ENCODE measurements around the gene LRBA. TPM values are rescaled to one million over a fixed set of nuclear protein-coding genes. Genes with fewer than 3 reads are reported as not detected.
"Not testable (repeated sequence)": the region's sequence is repeated elsewhere in the genome, so short reads cannot be mapped to it uniquely, and the experiment has no call there.

The LRBA gene
- total and polyA plus RNA-seq, 2 donors (not counting 1 experiment from before 2014, with no cell fraction given), result 16.4 to 36.7 TPM

GRCh38 chr4:150541681-150542080, 473.4 kb downstream of the LRBA start:
- Histone ChIP-seq H2AFZ (ENCODE audit: low read length) (no peak overlapping the region), H3K36me3 (ENCODE audit: control insufficient read depth, insufficient read depth, low read length) (no peaks in the 10 kb centered on the region), H3K9me3 (ENCODE audit: control insufficient read depth, insufficient read depth, low read depth, low read length) (no peaks in the 10 kb centered on the region), H3K4me2 (ENCODE audit: extremely low read depth, insufficient read depth, low read length) (no peak overlapping the region), H3K4me1 (ENCODE audit: control insufficient read depth, extremely low read depth, insufficient read depth, low read length) (no peaks in the 10 kb centered on the region), H3K4me3 (replicated peaks in 1 of 4; ENCODE audit: control extremely low read depth in 1 of 4, insufficient read depth in 1 of 4, low read depth in 3 of 4, low read length in 4 of 4) (no peak overlapping the region), H3K9ac (ENCODE audit: insufficient read depth, low read length) (no peak overlapping the region), H3K27ac (ENCODE audit: insufficient read depth, low read length) (no peak overlapping the region), H3K79me2 (ENCODE audit: control insufficient read depth, insufficient read depth, low read length) (no peaks in the 10 kb centered on the region), H3K27me3 (ENCODE audit: control insufficient read depth, insufficient read depth, low read length) (no peaks in the 10 kb centered on the region), H4K20me1 (ENCODE audit: control insufficient read depth, extremely low read depth, insufficient read depth, low read length) (no peaks in the 10 kb centered on the region)
- DNase-seq (ENCODE audit: low read depth in 2 of 2), result no peak
- TF ChIP-seq CTCF (conservative IDR thresholded peaks at IDR 0.05 in 1 of 2, IDR thresholded peaks at IDR 0.05 in 1 of 2; ENCODE audit: low read depth in 1 of 2, low read length in 2 of 2), result no peak
- TF ChIP-seq EZH2 (IDR thresholded peaks at IDR 0.05; ENCODE audit: low read length, missing control alignments), result no peak

GRCh38 chr4:150540959-150541360, 474.1 kb downstream of the LRBA start:
- no peaks in the 10 kb centered on the region for H3K4me1 ChIP-seq (ENCODE audit: control insufficient read depth, extremely low read depth, insufficient read depth, low read length)
- H3K27ac ChIP-seq (ENCODE audit: insufficient read depth, low read length), result no peak overlapping the region
- peak in 1 of 2 donors; percentile 22 for DNase-seq (ENCODE audit: low read depth in 2 of 2)
- no peak overlapping the region for H2AFZ ChIP-seq (ENCODE audit: low read length)
- no peak overlapping the region for H3K4me3 ChIP-seq (replicated peaks in 1 of 4; ENCODE audit: control extremely low read depth in 1 of 4, insufficient read depth in 1 of 4, low read depth in 3 of 4, low read length in 4 of 4)
- H3K4me2 ChIP-seq (ENCODE audit: extremely low read depth, insufficient read depth, low read length), result no peak overlapping the region
- no peaks in the 10 kb centered on the region for H3K9me3 ChIP-seq (ENCODE audit: control insufficient read depth, insufficient read depth, low read depth, low read length)
- no peaks in the 10 kb centered on the region for H3K27me3 ChIP-seq (ENCODE audit: control insufficient read depth, insufficient read depth, low read length)
- no peak overlapping the region for H3K9ac ChIP-seq (ENCODE audit: insufficient read depth, low read length)
- H3K79me2 ChIP-seq (ENCODE audit: control insufficient read depth, insufficient read depth, low read length), result no peaks in the 10 kb centered on the region
- no peaks in the 10 kb centered on the region for H3K36me3 ChIP-seq (ENCODE audit: control insufficient read depth, insufficient read depth, low read length)
- no peaks in the 10 kb centered on the region for H4K20me1 ChIP-seq (ENCODE audit: control insufficient read depth, extremely low read depth, insufficient read depth, low read length)
- TF ChIP-seq CTCF (conservative IDR thresholded peaks at IDR 0.05 in 1 of 2, IDR thresholded peaks at IDR 0.05 in 1 of 2; ENCODE audit: low read depth in 1 of 2, low read length in 2 of 2), result no peak
- no peak for TF ChIP-seq EZH2 (IDR thresholded peaks at IDR 0.05; ENCODE audit: low read length, missing control alignments)

- Histone ChIP-seq H2AFZ (ENCODE audit: low read length) (no peak overlapping the region), H3K4me3 (replicated peaks in 1 of 4; ENCODE audit: control extremely low read depth in 1 of 4, insufficient read depth in 1 of 4, low read depth in 3 of 4, low read length in 4 of 4) (no peak overlapping the region), H3K27ac (ENCODE audit: insufficient read depth, low read length) (no peak overlapping the region), H3K27me3 (ENCODE audit: control insufficient read depth, insufficient read depth, low read length) (no peaks in the 10 kb centered on the region), H3K4me2 (ENCODE audit: extremely low read depth, insufficient read depth, low read length) (no peak overlapping the region), H3K36me3 (ENCODE audit: control insufficient read depth, insufficient read depth, low read length) (no peaks in the 10 kb centered on the region), H4K20me1 (ENCODE audit: control insufficient read depth, extremely low read depth, insufficient read depth, low read length) (no peaks in the 10 kb centered on the region), H3K79me2 (ENCODE audit: control insufficient read depth, insufficient read depth, low read length) (no peaks in the 10 kb centered on the region), H3K9me3 (ENCODE audit: control insufficient read depth, insufficient read depth, low read depth, low read length) (no peaks in the 10 kb centered on the region), H3K4me1 (ENCODE audit: control insufficient read depth, extremely low read depth, insufficient read depth, low read length) (no peaks in the 10 kb centered on the region), H3K9ac (ENCODE audit: insufficient read depth, low read length) (no peak overlapping the region)
- no peak for DNase-seq (ENCODE audit: low read depth in 2 of 2)
- TF ChIP-seq CTCF (conservative IDR thresholded peaks at IDR 0.05 in 1 of 2, IDR thresholded peaks at IDR 0.05 in 1 of 2; ENCODE audit: low read depth in 1 of 2, low read length in 2 of 2) (no peak), EZH2 (IDR thresholded peaks at IDR 0.05; ENCODE audit: low read length, missing control alignments) (no peak)
Measured at GRCh38 chr4:150540536-150540935, 474.5 kb downstream of the LRBA start.

- H3K27me3 ChIP-seq (ENCODE audit: control insufficient read depth, insufficient read depth, low read length); H3K9ac ChIP-seq (ENCODE audit: insufficient read depth, low read length); H3K27ac ChIP-seq (ENCODE audit: insufficient read depth, low read length); H3K9me3 ChIP-seq (ENCODE audit: control insufficient read depth, insufficient read depth, low read depth, low read length); H3K4me1 ChIP-seq (ENCODE audit: control insufficient read depth, extremely low read depth, insufficient read depth, low read length); DNase-seq (ENCODE audit: low read depth in 2 of 2); H3K4me3 ChIP-seq (replicated peaks in 1 of 4; ENCODE audit: control extremely low read depth in 1 of 4, insufficient read depth in 1 of 4, low read depth in 3 of 4, low read length in 4 of 4); H4K20me1 ChIP-seq (ENCODE audit: control insufficient read depth, extremely low read depth, insufficient read depth, low read length); H3K79me2 ChIP-seq (ENCODE audit: control insufficient read depth, insufficient read depth, low read length); H3K4me2 ChIP-seq (ENCODE audit: extremely low read depth, insufficient read depth, low read length); H2AFZ ChIP-seq (ENCODE audit: low read length); H3K36me3 ChIP-seq (ENCODE audit: control insufficient read depth, insufficient read depth, low read length): not testable (repeated sequence)
Measured at GRCh38 chr4:150537911-150538310, 477.2 kb downstream of the LRBA start.

All from fibroblast of lung (primary cell).